ENCODE measurements around the gene DIDO1. TPM values are rescaled to one million over a fixed set of nuclear protein-coding genes. Genes with fewer than 3 reads are reported as not detected.

Gene DIDO1
- total RNA-seq, 2 experiments from 2014 or later = 45.9 to 47.4 TPM

DNA sequence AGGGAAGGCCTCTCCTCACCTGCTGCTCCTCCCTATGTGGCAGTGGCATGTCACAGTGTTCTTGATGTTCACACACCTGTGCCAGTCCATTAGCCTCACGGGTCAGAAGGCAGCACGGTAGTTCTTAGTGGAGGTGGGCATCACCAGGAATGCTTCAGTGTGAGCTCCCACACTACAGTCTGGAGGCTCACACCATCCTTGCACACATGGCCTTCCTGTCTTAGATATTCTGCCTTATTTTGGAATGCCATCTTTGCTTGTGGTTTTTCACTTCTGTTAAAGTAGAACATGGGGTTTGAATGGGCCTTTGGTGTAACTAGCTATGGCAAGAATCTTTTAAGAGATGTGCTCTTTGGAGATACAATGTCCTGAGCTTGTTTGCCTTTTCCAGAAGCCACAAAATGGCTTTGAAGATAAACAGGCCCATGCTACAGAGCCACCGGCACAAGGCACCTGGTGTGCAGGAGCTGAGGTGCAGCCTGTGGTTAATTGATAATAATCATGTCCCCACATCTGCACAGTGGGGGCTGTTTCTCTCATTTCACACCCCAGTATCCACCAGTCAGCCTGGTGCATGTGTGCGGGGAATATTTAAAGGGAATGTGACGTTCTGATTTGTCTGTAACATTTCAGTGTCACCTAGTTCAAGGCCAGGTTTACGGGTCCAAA lies 23.0 kb upstream of the DIDO1 start:
- no peak overlapping the region for H3K27ac Mint-ChIP-seq
- peaks cover 59% of the 10 kb centered on the region for H3K36me3 Mint-ChIP-seq (ENCODE audit: low read depth)

GRCh38 chr20:62947532-62948300 lies 21.4 kb upstream of the DIDO1 start:
- no peak for TF ChIP-seq CTCF (IDR thresholded peaks at IDR 0.05)
- no peak for DNase-seq
- H3K4me3 Mint-ChIP-seq = no peak overlapping the region
- H3K36me3 Mint-ChIP-seq (ENCODE audit: low read depth) = peaks cover 66% of the 10 kb centered on the region
- H3K27ac Mint-ChIP-seq = no peak overlapping the region
- no peaks in the 10 kb centered on the region for H3K9me3 Mint-ChIP-seq
- no peaks in the 10 kb centered on the region for H3K27me3 Mint-ChIP-seq
- H3K4me1 Mint-ChIP-seq (ENCODE audit: low read depth) = peaks cover 12% of the 10 kb centered on the region
- intact Hi-C loops (cut with micrococcal nuclease) = no loop called here
- ChIA-PET CTCF (interaction anchor here (0.7 to 1.3 kb wide), 3 partner anchors 11 to 46 kb away, joined by 3 read pairs; no protein-coding TSS in a partner anchor), POLR2A (interaction anchor here (0.6 to 2.1 kb wide), 5 partner anchors 13 to 205 kb away, joined by 3 to 4 read pairs (median 3); no protein-coding TSS in a partner anchor)
- no peak for ATAC-seq

More for the DNA sequence above, 23.0 kb upstream of the DIDO1 start:
- POLR2A ChIA-PET = interaction anchor here (1.1 to 2.1 kb wide), 5 partner anchors 10 to 51 kb away, joined by 3 to 12 read pairs (median 4); partner anchors contain the start of gene DIDO1
- no peak for ATAC-seq
- no peak for DNase-seq
- no peak overlapping the region for H3K4me3 Mint-ChIP-seq
- no peaks in the 10 kb centered on the region for H3K27me3 Mint-ChIP-seq
- no peak for TF ChIP-seq CTCF (IDR thresholded peaks at IDR 0.05)
- CTCF ChIA-PET = interaction anchor here (1.0 to 1.7 kb wide), 7 partner anchors 10 to 62 kb away, joined by 3 to 7 read pairs (median 3); partner anchors contain the start of gene GID8
- intact Hi-C loops (cut with micrococcal nuclease) = no loop called here
- no peaks in the 10 kb centered on the region for H3K9me3 Mint-ChIP-seq
- H3K4me1 Mint-ChIP-seq (ENCODE audit: low read depth) = peaks cover 14% of the 10 kb centered on the region

- no peak for DNase-seq
- Mint-ChIP-seq H3K4me3 (no peak overlapping the region), H3K27ac (no peak overlapping the region), H3K36me3 (ENCODE audit: low read depth) (peaks cover 68% of the 10 kb centered on the region), H3K9me3 (no peaks in the 10 kb centered on the region), H3K27me3 (no peaks in the 10 kb centered on the region), H3K4me1 (ENCODE audit: low read depth) (peaks cover 9% of the 10 kb centered on the region)
- intact Hi-C loops (cut with micrococcal nuclease) = no loop called here
- no peak for TF ChIP-seq CTCF (IDR thresholded peaks at IDR 0.05)
- ChIA-PET POLR2A (interaction anchor here (0.6 to 1.3 kb wide), 2 partner anchors 9 to 39 kb away, joined by 3 read pairs; partner anchors contain the start of gene GID8), CTCF (interaction anchor here (1.3 kb wide), 1 partner anchor 10 kb away, joined by 3 read pairs; no protein-coding TSS in a partner anchor)
- no peak for ATAC-seq
These were observed 20.6 kb upstream of the DIDO1 start for GRCh38 chr20:62946918-62947317.

DNA sequence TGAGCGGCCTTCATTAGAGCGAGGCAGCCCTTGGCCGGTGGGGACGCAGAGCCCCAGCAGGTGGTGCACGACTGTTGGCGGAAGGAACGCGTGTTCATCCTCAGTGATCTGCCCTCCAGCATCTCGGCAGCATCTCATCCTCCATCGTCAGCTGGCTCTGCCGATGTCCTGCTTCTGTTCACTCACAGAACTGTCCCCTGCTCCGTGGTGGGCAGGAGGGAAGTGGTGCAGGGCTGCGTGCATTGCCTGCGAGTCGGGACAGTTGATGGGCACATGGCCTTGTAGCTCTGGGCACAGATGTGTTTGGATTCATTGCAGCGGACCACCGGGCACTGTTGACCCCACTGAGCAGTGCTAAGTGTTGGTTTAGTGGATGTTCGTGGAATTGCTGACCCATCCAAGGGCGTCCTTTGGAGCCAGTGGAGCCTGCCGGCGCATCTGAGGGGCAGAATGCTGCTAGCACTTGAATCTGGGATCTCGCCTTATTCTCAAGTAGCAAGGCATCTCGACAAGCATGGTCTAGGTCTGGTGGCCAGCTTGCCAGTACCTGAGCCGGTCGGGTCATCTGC lies 19.6 kb upstream of the DIDO1 start:
- Mint-ChIP-seq H3K4me1 (ENCODE audit: low read depth) (peaks cover 17% of the 10 kb centered on the region), H3K9me3 (no peaks in the 10 kb centered on the region), H3K27ac (no peak overlapping the region), H3K36me3 (ENCODE audit: low read depth) (peaks cover 73% of the 10 kb centered on the region), H3K4me3 (no peak overlapping the region), H3K27me3 (no peaks in the 10 kb centered on the region)
- ATAC-seq (no peak), DNase-seq (no peak)
- ChIA-PET CTCF (interaction anchor here (1.3 kb wide), 1 partner anchor 38 kb away, joined by 5 read pairs; no protein-coding TSS in a partner anchor), POLR2A (interaction anchor here (1.1 to 1.3 kb wide), 2 partner anchors 8 to 34 kb away, joined by 3 read pairs; partner anchors contain the start of gene GID8)
- TF ChIP-seq CTCF (IDR thresholded peaks at IDR 0.05) = no peak
- intact Hi-C loops (cut with micrococcal nuclease) = no loop called here
